Measurements from ENCODE around the gene PLEKHH3. TPM values are rescaled to one million over a fixed set of nuclear protein-coding genes. Genes with fewer than 3 reads are reported as not detected.

Gene PLEKHH3
- polyA plus RNA-seq, 1 of the 3 experiments (the other 2 are of a cell fraction), result 12.8 TPM

- Histone ChIP-seq H3K36me3 (replicated peaks in 1 of 2; ENCODE audit: control insufficient read depth in 1 of 2, insufficient read depth in 2 of 2, low read length in 1 of 2) (peaks cover 22 to 43% of the 10 kb centered on the region in 2 experiments), H4K20me1 (ENCODE audit: insufficient read depth) (peaks cover 20% of the 10 kb centered on the region)
- CTCF ChIA-PET, result interaction anchor here (1.1 to 8.9 kb wide), 6 partner anchors 10 to 105 kb away, joined by 3 to 221 read pairs (median 21); partner anchors contain the start of genes PSMC3IP and TUBG2
Observed at GRCh38 chr17:42673266-42673884, 3.4 kb downstream of the PLEKHH3 start.

GRCh38 chr17:42672038-42672437, 4.8 kb downstream of the PLEKHH3 start:
- no peaks in the 10 kb centered on the region for H3K9me3 ChIP-seq
- H3F3A ChIP-seq (replicated peaks; ENCODE audit: insufficient read depth), result peaks cover 11% of the 10 kb centered on the region
- H2AFZ ChIP-seq (ENCODE audit: low read depth), result no peak overlapping the region
- H3K4me2 ChIP-seq, result no peak overlapping the region
- TF ChIP-seq JUND (IDR thresholded peaks at IDR 0.05) (no peak), RCOR1 (IDR thresholded peaks at IDR 0.05; ENCODE audit: low read length) (no peak), NFIC (IDR thresholded peaks at IDR 0.05; ENCODE audit: borderline replicate concordance) (no peak), RXRA (IDR thresholded peaks at IDR 0.05; ENCODE audit: borderline replicate concordance, low read depth) (no peak), FOXM1 (IDR thresholded peaks at IDR 0.05; ENCODE audit: low read depth) (no peak), SMC3 (IDR thresholded peaks at IDR 0.05; ENCODE audit: low read depth, low read length) (no peak), USF2 (IDR thresholded peaks at IDR 0.05; ENCODE audit: borderline replicate concordance, low read depth, low read length) (no peak), MEF2A (IDR thresholded peaks at IDR 0.05; ENCODE audit: borderline replicate concordance, low read depth) (no peak)
- TF ChIP-seq, protein P1, sequence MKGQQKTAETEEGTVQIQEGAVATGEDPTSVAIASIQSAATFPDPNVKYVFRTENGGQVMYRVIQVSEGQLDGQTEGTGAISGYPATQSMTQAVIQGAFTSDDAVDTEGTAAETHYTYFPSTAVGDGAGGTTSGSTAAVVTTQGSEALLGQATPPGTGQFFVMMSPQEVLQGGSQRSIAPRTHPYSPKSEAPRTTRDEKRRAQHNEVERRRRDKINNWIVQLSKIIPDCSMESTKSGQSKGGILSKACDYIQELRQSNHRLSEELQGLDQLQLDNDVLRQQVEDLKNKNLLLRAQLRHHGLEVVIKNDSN (IDR thresholded peaks at IDR 0.05; ENCODE audit: borderline replicate concordance, low read depth), result no peak
- TF ChIP-seq, protein P2, sequence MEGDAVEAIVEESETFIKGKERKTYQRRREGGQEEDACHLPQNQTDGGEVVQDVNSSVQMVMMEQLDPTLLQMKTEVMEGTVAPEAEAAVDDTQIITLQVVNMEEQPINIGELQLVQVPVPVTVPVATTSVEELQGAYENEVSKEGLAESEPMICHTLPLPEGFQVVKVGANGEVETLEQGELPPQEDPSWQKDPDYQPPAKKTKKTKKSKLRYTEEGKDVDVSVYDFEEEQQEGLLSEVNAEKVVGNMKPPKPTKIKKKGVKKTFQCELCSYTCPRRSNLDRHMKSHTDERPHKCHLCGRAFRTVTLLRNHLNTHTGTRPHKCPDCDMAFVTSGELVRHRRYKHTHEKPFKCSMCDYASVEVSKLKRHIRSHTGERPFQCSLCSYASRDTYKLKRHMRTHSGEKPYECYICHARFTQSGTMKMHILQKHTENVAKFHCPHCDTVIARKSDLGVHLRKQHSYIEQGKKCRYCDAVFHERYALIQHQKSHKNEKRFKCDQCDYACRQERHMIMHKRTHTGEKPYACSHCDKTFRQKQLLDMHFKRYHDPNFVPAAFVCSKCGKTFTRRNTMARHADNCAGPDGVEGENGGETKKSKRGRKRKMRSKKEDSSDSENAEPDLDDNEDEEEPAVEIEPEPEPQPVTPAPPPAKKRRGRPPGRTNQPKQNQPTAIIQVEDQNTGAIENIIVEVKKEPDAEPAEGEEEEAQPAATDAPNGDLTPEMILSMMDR (IDR thresholded peaks at IDR 0.05), result no peak
- no peaks in the 10 kb centered on the region for H3K27me3 ChIP-seq (ENCODE audit: insufficient read depth)
- ChIA-PET CTCF (interaction anchor here (0.7 to 6.2 kb wide), 3 partner anchors 54 to 94 kb away, joined by 4 to 37 read pairs (median 4); partner anchors contain the start of gene PSMC3IP), POLR2A (interaction anchor here (1.0 kb wide), 1 partner anchor 11 kb away, joined by 4 read pairs; no protein-coding TSS in a partner anchor)
- no peak overlapping the region for H3K9ac ChIP-seq
- peaks cover 41% of the 10 kb centered on the region for H3K79me2 ChIP-seq (ENCODE audit: insufficient read depth)
- H3K27ac ChIP-seq (ENCODE audit: low read depth in 2 of 2, low read length in 1 of 2), result no peak overlapping the region
- H3K36me3 ChIP-seq (replicated peaks in 1 of 2; ENCODE audit: control insufficient read depth in 1 of 2, insufficient read depth in 2 of 2, low read length in 1 of 2), result peaks cover 23 to 44% of the 10 kb centered on the region in 2 experiments
- no peak for DNase-seq
- H3K9me2 ChIP-seq, result no peaks in the 10 kb centered on the region
- peaks cover 16 to 40% of the 10 kb centered on the region in 2 experiments for H3K4me1 ChIP-seq (ENCODE audit: control insufficient read depth in 1 of 2, insufficient read depth in 2 of 2, low read depth in 1 of 2, low read length in 1 of 2)
- peaks cover 26% of the 10 kb centered on the region for H4K20me1 ChIP-seq (ENCODE audit: insufficient read depth)
- H3K4me3 ChIP-seq (ENCODE audit: low read depth in 2 of 2, low read length in 1 of 2), result no peak overlapping the region
- WGBS (ENCODE audit: low lambda C conversion rate), result 97% methylated on average over 16 of the region's 28 CpGs

More at GRCh38 chr17:42673266-42673884, 3.4 kb downstream of the PLEKHH3 start:
- Histone ChIP-seq H3K9me2 (no peaks in the 10 kb centered on the region), H3F3A (replicated peaks; ENCODE audit: insufficient read depth) (peaks cover 5% of the 10 kb centered on the region), H3K4me3 (ENCODE audit: low read depth in 2 of 2, low read length in 1 of 2) (no peak overlapping the region), H3K27me3 (ENCODE audit: insufficient read depth) (no peaks in the 10 kb centered on the region), H3K79me2 (ENCODE audit: insufficient read depth) (peaks cover 41% of the 10 kb centered on the region), H3K9me3 (no peaks in the 10 kb centered on the region), H3K9ac (no peak overlapping the region), H3K27ac (ENCODE audit: low read depth in 2 of 2, low read length in 1 of 2) (no peak overlapping the region; a peak in 1 of 4 replicates), H2AFZ (ENCODE audit: low read depth) (no peak overlapping the region), H3K4me2 (no peak overlapping the region), H3K4me1 (ENCODE audit: control insufficient read depth in 1 of 2, insufficient read depth in 2 of 2, low read depth in 1 of 2, low read length in 1 of 2) (peaks cover 5 to 32% of the 10 kb centered on the region in 2 experiments; a peak in 3 of 4 replicates)
- TF ChIP-seq GABPA (IDR thresholded peaks at IDR 0.05; ENCODE audit: low read depth) (no peak), POLR2AphosphoS5 (IDR thresholded peaks at IDR 0.05; ENCODE audit: low read depth, low read length) (no peak), RFX5 (IDR thresholded peaks at IDR 0.05; ENCODE audit: low read length) (no peak), RXRA (IDR thresholded peaks at IDR 0.05; ENCODE audit: borderline replicate concordance, low read depth) (no peak), ZBTB33 (IDR thresholded peaks at IDR 0.05; ENCODE audit: borderline replicate concordance, low read depth) (no peak)
- 100% methylated on average over 4 of the region's 30 CpGs for WGBS (ENCODE audit: low lambda C conversion rate)
- POLR2A ChIA-PET, result no interaction called here
- no peak for DNase-seq
